Naive B cell (primary cell): ENCODE measurements around the gene WNT9B. TPM values are rescaled to one million over a fixed set of nuclear protein-coding genes. Genes with fewer than 3 reads are reported as not detected.
A peak's percentile ranks its signal among the peaks of the same experiment; 100 is the strongest.
"Not testable (repeated sequence)": the region's sequence is repeated elsewhere in the genome, so short reads cannot be mapped to it uniquely, and the experiment has no call there.

ENCODE experiments used
- ATAC-seq, 2 donors: fragments of 150-1000 bp; cut with Tn5 transposase; 2 replicates each; pipeline ENCODE4 v1.10.0; 2021; ENCODE audit warnings: low read depth in 2 of 2, mild to moderate bottlenecking in 2 of 2, moderate library complexity in 2 of 2
- DNase-seq: peaks from one replicate; pipeline ENCODE4 v3.0.0; 2022
- H3K27ac Mint-ChIP-seq, 6 donors: one replicate each; pipeline ENCODE4 v1.8.0; 2020 to 2022; ENCODE audit warnings: mild to moderate bottlenecking in 6 of 6, mixed read lengths in 6 of 6, moderate library complexity in 5 of 6, inconsistent platforms in 2 of 6
- H3K27me3 Mint-ChIP-seq, 3 donors: one replicate each; pipeline ENCODE4 v1.8.0; 2021 to 2022; ENCODE audit warnings: mixed read lengths in 3 of 3, mild to moderate bottlenecking in 1 of 3
- H3K36me3 Mint-ChIP-seq, 2 donors: one replicate each; pipeline ENCODE4 v1.8.0; 2020 to 2022; ENCODE audit warnings: mixed read lengths in 2 of 2, inconsistent platforms in 1 of 2, mild to moderate bottlenecking in 1 of 2
- H3K4me1 Mint-ChIP-seq, 3 donors: one replicate each; pipeline ENCODE4 v1.8.0; 2020 to 2022; ENCODE audit warnings: mixed read lengths in 3 of 3, inconsistent platforms in 1 of 3, mild to moderate bottlenecking in 1 of 3, moderate library complexity in 1 of 3
- H3K4me3 Mint-ChIP-seq, 8 donors: one replicate each; pipeline ENCODE4 v1.8.0; 2020 to 2022; ENCODE audit warnings: mild to moderate bottlenecking in 8 of 8, mixed read lengths in 8 of 8, moderate library complexity in 8 of 8, inconsistent platforms in 2 of 8
- H3K9me3 Mint-ChIP-seq, 7 donors: one replicate each; pipeline ENCODE4 v1.8.0; 2020 to 2022; ENCODE audit warnings: mixed read lengths in 7 of 7, mild to moderate bottlenecking in 5 of 7, inconsistent platforms in 2 of 7, moderate library complexity in 1 of 7
- polyA plus RNA-seq, 6 donors: library from polyadenylated mRNA; unstranded; fragments of 300-500 nt; fragmentation: Illumina TruSeq; gene quantifications; one replicate each; pipeline ENCODE4 v1.2.3, GENCODE V29; 2021; ENCODE audit warnings: low read depth in 6 of 6

Gene WNT9B
- polyA plus RNA-seq, 6 donors from 2014 or later: not detected

GRCh38 chr17:46831573-46832330 lies 19.6 kb upstream of the WNT9B start:
- DNase-seq: no peak
- H3K27me3 Mint-ChIP-seq: peaks cover 0 to 36% (median 16%) of the 10 kb centered on the region in 3 donors
- peaks cover 0 to 2% (median 0%) of the 10 kb centered on the region in 7 donors for H3K9me3 Mint-ChIP-seq
- no peak overlapping the region for H3K4me3 Mint-ChIP-seq
- no peaks in the 10 kb centered on the region for H3K36me3 Mint-ChIP-seq
- peak overlapping the region in 1 of 6 donors; percentile 22 for H3K27ac Mint-ChIP-seq
- no peak for ATAC-seq
- H3K4me1 Mint-ChIP-seq: peaks cover 5 to 6% (median 5%) of the 10 kb centered on the region in 3 donors

DNA sequence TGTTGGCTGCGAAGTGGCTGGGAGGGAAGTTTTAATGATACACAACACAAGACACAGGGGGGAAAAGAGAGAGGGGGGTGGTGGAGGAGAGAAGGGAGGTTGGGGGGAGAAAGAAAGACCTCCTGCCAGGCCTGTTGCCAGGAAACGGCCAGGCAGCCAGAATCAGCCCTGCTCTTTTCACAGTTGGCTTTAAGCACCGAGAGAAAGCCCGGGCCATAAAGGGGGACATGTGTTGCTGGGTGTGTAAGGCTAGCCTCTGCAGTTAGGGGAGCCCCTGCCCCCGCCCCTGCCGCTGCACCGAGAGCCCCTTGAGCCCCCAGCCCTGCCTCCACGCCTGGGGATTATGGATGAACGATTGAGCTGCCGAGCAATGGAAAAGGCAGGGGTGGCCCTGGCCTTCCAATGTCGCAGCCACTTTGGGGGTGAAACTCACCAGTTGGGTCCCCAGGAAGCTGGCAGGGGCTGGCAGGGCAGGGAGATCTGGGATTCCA lies 19.0 kb upstream of the WNT9B start:
- H3K4me3 Mint-ChIP-seq: no peak overlapping the region
- no peaks in the 10 kb centered on the region for H3K36me3 Mint-ChIP-seq
- H3K4me1 Mint-ChIP-seq: peaks cover 5 to 6% (median 5%) of the 10 kb centered on the region in 3 donors
- ATAC-seq (no peak), DNase-seq (no peak)
- H3K27ac Mint-ChIP-seq: no peak overlapping the region
- H3K27me3 Mint-ChIP-seq: peaks cover 0 to 38% (median 13%) of the 10 kb centered on the region in 3 donors
- H3K9me3 Mint-ChIP-seq: peaks cover 0 to 2% (median 0%) of the 10 kb centered on the region in 7 donors

- H3K36me3 Mint-ChIP-seq: no peaks in the 10 kb centered on the region
- H3K27ac Mint-ChIP-seq: no peak overlapping the region
- ATAC-seq (no peak), DNase-seq (no peak)
- peaks cover 0 to 2% (median 0%) of the 10 kb centered on the region in 7 donors for H3K9me3 Mint-ChIP-seq
- H3K27me3 Mint-ChIP-seq: peaks cover 0 to 42% (median 12%) of the 10 kb centered on the region in 3 donors
- no peak overlapping the region for H3K4me3 Mint-ChIP-seq
- peaks cover 5 to 6% (median 5%) of the 10 kb centered on the region in 3 donors for H3K4me1 Mint-ChIP-seq
Measured at GRCh38 chr17:46832945-46833839, 18.2 kb upstream of the WNT9B start.

GRCh38 chr17:46833840-46834208 lies 17.6 kb upstream of the WNT9B start:
- Mint-ChIP-seq H3K4me3 (no peak overlapping the region), H3K36me3 (no peaks in the 10 kb centered on the region), H3K27ac (peak overlapping the region in 1 of 6 donors; percentile 62), H3K9me3 (peaks cover 0 to 2% (median 0%) of the 10 kb centered on the region in 7 donors), H3K27me3 (peaks cover 0 to 41% (median 12%) of the 10 kb centered on the region in 3 donors), H3K4me1 (peaks cover 5 to 6% (median 5%) of the 10 kb centered on the region in 3 donors)
- no peak for ATAC-seq
- DNase-seq: no peak

- H3K27me3 Mint-ChIP-seq: peaks cover 4 to 46% (median 12%) of the 10 kb centered on the region in 3 donors
- H3K4me3 Mint-ChIP-seq: no peak overlapping the region
- H3K9me3 Mint-ChIP-seq: peaks cover 0 to 6% (median under 1%) of the 10 kb centered on the region in 7 donors
- ATAC-seq: no peak
- H3K27ac Mint-ChIP-seq: peak overlapping the region in 1 of 6 donors; percentile 26
- H3K36me3 Mint-ChIP-seq: no peaks in the 10 kb centered on the region
- DNase-seq: no peak
- H3K4me1 Mint-ChIP-seq: peaks cover 5 to 6% (median 5%) of the 10 kb centered on the region in 3 donors
Measured at GRCh38 chr17:46834846-46835245, 16.5 kb upstream of the WNT9B start.

GRCh38 chr17:46836500-46836899 lies 14.9 kb upstream of the WNT9B start:
- ATAC-seq: no peak
- peaks cover 7 to 10% (median 8%) of the 10 kb centered on the region in 3 donors for H3K4me1 Mint-ChIP-seq
- peaks cover 0 to 6% of the 10 kb centered on the region in 2 donors for H3K36me3 Mint-ChIP-seq
- H3K4me3 Mint-ChIP-seq: no peak overlapping the region
- H3K9me3 Mint-ChIP-seq: peaks cover 0 to 11% (median 6%) of the 10 kb centered on the region in 7 donors
- H3K27me3 Mint-ChIP-seq: peaks cover 21 to 57% (median 23%) of the 10 kb centered on the region in 3 donors
- H3K27ac Mint-ChIP-seq: peak overlapping the region in 1 of 6 donors; percentile 90
- DNase-seq: no peak

GRCh38 chr17:46837521-46837920 lies 13.9 kb upstream of the WNT9B start:
- Mint-ChIP-seq H3K4me3 (no peak overlapping the region), H3K4me1 (peaks cover 7 to 10% (median 8%) of the 10 kb centered on the region in 3 donors), H3K27ac (peak overlapping the region in 2 of 6 donors; percentile 44 to 72), H3K27me3 (peaks cover 26 to 59% (median 28%) of the 10 kb centered on the region in 3 donors), H3K36me3 (peaks cover 0 to 8% of the 10 kb centered on the region in 2 donors), H3K9me3 (peaks cover under 1 to 12% (median 10%) of the 10 kb centered on the region in 7 donors)
- no peak for DNase-seq
- no peak for ATAC-seq

DNA sequence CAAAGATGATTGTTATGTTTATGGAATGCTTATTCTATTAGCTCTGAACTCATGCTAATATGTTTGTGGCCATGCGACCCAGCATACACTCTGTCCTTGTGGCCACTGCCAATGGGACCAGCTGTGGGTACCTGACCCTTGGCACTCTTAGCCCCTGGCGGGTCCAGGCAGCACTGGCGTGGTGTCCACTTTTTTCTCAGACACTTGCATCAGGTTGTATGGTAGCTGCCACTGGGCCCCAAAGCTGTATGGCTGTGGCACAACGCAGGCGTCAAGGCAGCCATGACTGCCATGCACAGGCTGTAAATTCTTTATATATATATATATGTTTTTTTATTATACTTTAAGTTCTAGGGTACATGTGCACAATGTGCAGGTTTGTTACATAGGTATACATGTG lies 12.2 kb upstream of the WNT9B start:
- no peak for ATAC-seq
- Mint-ChIP-seq H3K4me3 (no peak overlapping the region), H3K9me3 (peaks cover 6 to 24% (median 21%) of the 10 kb centered on the region in 7 donors), H3K4me1 (peaks cover 7 to 10% (median 8%) of the 10 kb centered on the region in 3 donors), H3K27ac (peak overlapping the region in 1 of 6 donors; percentile 45), H3K27me3 (peaks cover 35 to 66% (median 41%) of the 10 kb centered on the region in 3 donors), H3K36me3 (peaks cover 11 to 20% of the 10 kb centered on the region in 2 donors)
- no peak for DNase-seq

GRCh38 chr17:46840596-46840995 lies 10.8 kb upstream of the WNT9B start:
- not testable (repeated sequence) for ATAC-seq, DNase-seq, H3K4me3 Mint-ChIP-seq, H3K27ac Mint-ChIP-seq
- Mint-ChIP-seq H3K4me1 (peaks cover 10 to 15% (median 14%) of the 10 kb centered on the region in 3 donors), H3K36me3 (peaks cover 11 to 20% of the 10 kb centered on the region in 2 donors), H3K27me3 (peaks cover 35 to 69% (median 50%) of the 10 kb centered on the region in 3 donors), H3K9me3 (peaks cover 6 to 26% (median 21%) of the 10 kb centered on the region in 7 donors)

GRCh38 chr17:46841561-46842379 lies 9.6 kb upstream of the WNT9B start:
- peaks cover 6 to 26% (median 21%) of the 10 kb centered on the region in 7 donors for H3K9me3 Mint-ChIP-seq
- peaks cover 5 to 15% (median 9%) of the 10 kb centered on the region in 3 donors for H3K4me1 Mint-ChIP-seq
- peaks cover 11 to 20% of the 10 kb centered on the region in 2 donors for H3K36me3 Mint-ChIP-seq
- H3K27me3 Mint-ChIP-seq: peaks cover 37 to 73% (median 60%) of the 10 kb centered on the region in 3 donors
- no peak overlapping the region for H3K27ac Mint-ChIP-seq
- no peak for DNase-seq
- H3K4me3 Mint-ChIP-seq: peak overlapping the region in 3 of 8 donors; percentile 12 to 40 (median 25)
- no peak for ATAC-seq

DNA sequence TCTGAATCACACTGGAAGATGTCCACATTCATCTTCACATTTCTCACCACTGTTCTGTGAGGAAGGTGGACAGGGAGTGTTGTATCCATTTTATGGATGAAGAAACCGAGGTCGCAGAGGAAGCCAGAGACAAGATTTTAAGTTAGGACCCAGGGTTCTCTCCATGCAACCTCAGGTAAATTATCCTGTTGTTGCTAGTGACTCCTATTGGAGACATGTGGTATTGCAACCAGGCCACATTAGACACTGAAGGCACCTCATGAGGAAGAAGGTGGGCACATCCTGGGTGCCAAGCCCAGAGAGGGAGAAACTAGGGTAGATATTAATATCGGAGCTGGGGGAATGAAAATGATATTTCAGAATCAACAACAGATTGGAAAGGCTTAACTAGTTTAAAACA lies 8.5 kb upstream of the WNT9B start:
- ATAC-seq (no peak), DNase-seq (no peak)
- Mint-ChIP-seq H3K9me3 (peaks cover 6 to 26% (median 21%) of the 10 kb centered on the region in 7 donors), H3K4me3 (peak overlapping the region in 1 of 8 donors; percentile 5), H3K4me1 (peaks cover 5 to 19% (median 9%) of the 10 kb centered on the region in 3 donors), H3K36me3 (peaks cover 11 to 20% of the 10 kb centered on the region in 2 donors), H3K27ac (peak overlapping the region in 1 of 6 donors; percentile 32), H3K27me3 (peaks cover 47 to 77% (median 71%) of the 10 kb centered on the region in 3 donors)
